GM18951 (cell line): ENCODE results near the gene BSDC1.
"Not testable (repeated sequence)": the region's sequence is repeated elsewhere in the genome, so short reads cannot be mapped to it uniquely, and the experiment has no call there.

Source experiments
- POLR2A ChIP-seq: IDR thresholded peaks from 4 replicates; pipeline ENCODE4 v1.6.1; 2011; ENCODE audit warnings: mild to moderate bottlenecking; ENCODE audit not compliant: insufficient read length, insufficient read depth; ENCODE audit errors: extremely low read depth
- in situ Hi-C: fragments of 300-500 bp; cut with MboI; formaldehyde crosslinking; loops from one replicate; pipeline ENCODE4 v1.12.0; 2022; ENCODE audit warnings: low sequenced_read_pairs, mixed read lengths, inconsistent platforms; ENCODE audit not compliant: unreplicated experiment

Gene BSDC1

DNA sequence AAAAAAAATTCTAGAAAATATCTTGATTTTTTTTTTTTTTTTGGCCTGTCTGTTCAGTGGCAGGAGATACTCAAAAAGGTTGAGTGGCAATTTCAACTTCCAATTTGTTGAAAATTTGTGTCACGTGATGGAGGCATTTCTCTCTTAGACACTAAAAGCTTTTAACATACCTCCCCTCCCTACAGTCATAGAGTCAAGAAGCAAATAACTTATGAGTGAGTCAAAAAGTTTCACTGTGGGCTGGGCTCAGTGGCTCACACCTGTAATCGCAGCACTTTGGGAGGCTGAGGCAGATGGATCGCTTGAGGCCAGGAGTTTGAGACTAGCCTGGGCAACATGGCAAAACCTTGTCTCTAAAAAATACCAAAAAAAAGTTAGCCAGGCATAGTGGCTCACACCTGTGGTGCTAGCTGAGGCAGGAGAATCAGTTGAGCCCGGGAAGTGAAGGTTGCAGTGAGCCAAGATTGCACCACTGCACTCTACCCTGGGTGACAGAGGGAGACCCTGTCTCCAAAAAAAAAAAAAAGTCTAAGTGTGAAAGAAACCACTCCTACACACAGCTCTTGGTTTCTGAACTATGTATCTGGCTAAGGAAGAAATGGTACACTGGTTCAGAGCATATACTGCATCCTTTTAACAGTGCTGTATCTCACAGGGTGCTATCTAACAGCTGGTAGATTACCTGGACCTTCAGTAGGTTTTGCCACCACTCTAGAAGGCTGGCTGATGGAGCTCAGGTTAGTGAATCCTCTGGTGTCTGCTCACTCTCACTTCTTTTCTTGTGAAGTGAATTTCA lies 11.6 kb upstream of the BSDC1 start:
- in situ Hi-C loops: no loop called here
- TF ChIP-seq POLR2A: no peak

DNA sequence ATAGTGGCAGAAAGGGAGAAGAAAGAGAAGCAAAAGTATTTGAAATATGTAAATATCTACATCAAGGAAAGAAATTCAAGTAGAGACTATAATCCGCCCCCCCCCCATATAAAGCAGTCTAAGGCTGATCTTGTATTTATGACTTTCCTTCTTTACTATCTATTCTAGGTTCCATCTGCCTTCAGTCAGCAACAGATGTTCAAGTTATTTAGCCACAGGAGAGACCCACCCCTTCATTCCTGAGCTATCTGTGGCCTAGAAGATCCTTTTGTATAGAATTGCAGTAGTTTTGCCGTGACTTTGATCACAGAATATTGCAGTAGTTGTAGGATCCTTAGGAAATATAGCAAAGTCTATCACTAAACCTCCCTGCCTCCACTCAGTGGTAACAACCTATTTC lies 10.7 kb upstream of the BSDC1 start:
- in situ Hi-C loops: no loop called here
- TF ChIP-seq POLR2A: no peak

- in situ Hi-C loops: no loop called here
- no peak for TF ChIP-seq POLR2A
Observed at GRCh38 chr1:32400876-32401631, 6.8 kb upstream of the BSDC1 start.

- in situ Hi-C loops: no loop called here
- no peak for TF ChIP-seq POLR2A
Observed at GRCh38 chr1:32399843-32400242, 5.6 kb upstream of the BSDC1 start.

GRCh38 chr1:32398401-32398800 lies 4.2 kb upstream of the BSDC1 start:
- no peak for TF ChIP-seq POLR2A
- in situ Hi-C loops: no loop called here

DNA sequence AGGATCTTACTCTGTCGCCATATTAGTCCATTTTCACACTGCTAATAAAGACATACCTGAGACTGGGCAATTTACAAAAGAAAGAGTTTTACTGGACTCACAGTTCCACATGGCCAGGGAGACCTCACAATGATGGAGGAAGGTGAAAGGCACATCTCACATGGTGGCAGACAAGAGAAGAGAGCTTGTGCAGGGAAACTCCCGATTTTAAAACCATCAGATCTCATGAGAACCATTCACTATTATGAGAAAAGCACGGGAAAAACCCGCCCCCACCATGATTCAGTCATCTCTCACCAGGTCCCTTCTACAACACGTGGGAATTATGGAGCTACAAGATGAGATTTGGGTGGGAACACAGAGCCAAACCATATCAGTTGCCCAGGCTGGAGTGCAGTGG lies 2.3 kb upstream of the BSDC1 start:
- in situ Hi-C loops: not testable (repeated sequence)

- no peak for TF ChIP-seq POLR2A
- in situ Hi-C loops: no loop called here
Observed at GRCh38 chr1:32394890-32395432, 720 bp upstream of the BSDC1 start.

DNA sequence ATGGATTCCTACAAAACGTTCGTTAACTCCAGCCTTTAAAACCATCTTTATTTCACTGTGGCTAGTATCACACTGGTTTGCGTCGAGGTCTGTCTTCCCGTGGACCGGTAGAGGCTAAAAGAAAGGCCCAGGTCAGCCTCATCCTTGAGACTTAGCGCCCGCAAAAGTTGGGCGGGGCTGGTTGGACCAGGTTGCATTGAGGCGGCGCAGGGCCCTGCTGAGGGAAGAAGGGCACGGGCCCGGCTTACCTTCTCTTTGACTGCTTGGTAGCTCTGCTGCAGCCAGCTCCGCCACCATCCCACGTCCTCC lies 455 bp downstream of the BSDC1 start:
- in situ Hi-C loops: no loop called here

GRCh38 chr1:32393136-32393535 lies 1.1 kb downstream of the BSDC1 start:
- in situ Hi-C loops: no loop called here

More for the DNA sequence above, 455 bp downstream of the BSDC1 start:
- no peak for TF ChIP-seq POLR2A

DNA sequence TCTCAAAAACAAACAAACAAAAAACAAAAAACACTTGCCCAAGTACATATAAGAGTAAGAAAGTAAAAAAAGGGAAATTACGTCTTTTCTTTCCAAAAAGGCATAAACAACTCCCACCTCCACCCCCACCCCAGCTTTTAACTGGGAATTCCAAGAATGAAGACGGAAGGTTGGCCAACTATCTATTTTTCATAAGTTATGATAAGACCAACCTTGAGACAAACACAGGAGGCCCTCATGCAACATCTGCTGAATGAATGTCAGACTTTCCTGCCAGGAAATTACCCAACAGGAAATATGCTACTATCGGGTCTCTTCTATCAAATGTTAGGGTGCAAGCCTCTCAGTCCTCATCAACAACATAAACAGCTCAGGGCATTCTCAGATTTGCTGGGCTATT lies 1.9 kb downstream of the BSDC1 start:
- TF ChIP-seq POLR2A: no peak
- in situ Hi-C loops: no loop called here

More at GRCh38 chr1:32393136-32393535, 1.1 kb downstream of the BSDC1 start:
- TF ChIP-seq POLR2A: no peak

DNA sequence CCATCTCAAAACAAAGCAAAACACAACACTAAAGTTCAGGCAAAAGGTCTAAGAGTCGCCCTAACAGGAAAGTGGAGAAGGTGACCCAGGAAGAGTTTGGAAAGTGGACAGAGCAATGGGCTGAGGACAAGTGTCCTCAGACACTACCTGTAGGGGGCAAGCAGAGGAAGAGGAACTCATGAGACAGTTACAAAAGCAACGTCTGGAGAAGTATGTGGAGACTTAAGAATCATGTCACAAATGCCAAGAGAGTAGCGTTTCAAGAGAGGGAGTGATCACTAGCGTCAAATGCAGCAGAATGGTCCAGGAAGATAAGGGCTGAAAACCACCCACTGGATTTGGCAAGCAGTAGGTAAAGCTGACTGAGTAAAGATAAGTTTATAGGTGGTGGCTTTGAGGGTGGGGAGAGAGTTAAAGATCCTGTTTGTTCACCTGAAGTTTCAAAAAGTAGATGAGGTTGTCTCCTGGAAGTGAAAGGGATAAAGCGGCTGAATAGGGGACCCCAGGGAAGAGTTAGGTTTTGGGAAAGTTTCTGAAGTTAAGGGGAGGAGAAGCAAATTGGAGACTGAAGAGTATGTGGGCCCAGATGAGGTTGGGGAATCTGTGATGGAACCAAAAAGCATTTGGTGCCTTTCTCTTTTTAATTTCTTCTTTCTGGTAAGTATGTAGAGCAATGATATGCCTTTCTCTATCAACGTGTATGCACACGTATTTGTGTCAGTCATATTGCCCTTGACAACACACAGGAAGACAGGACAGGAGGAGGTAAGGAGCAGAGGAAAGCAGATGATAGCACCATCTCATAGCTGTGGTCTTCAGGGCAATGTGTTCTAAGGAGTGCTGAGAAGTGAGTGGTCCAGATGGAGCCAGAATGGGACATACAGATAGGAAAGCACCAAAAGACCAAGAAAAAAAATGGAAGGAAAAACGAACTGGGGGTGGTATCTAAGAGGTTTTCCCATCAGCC lies 3.1 kb downstream of the BSDC1 start:
- in situ Hi-C loops: no loop called here
- TF ChIP-seq POLR2A: no peak

DNA sequence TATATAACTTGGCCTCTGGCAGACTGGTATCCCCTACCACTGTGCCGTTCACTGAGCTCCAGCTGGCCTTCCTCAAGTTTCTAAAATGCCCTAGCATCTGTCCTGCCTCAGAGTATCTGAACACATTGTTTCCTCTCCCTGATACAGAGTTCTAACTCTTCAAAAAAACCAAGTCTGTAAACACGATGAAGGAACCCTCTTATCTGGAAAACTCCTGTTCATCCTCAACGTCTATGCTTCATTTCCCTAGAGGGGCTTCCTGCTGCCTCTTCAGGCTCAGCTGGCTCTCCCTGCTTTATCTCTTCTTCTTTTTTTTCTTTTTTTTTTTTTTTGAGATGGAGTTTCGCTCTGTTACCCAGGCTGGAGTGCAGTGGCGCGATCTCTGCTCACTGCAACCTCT lies 5.6 kb downstream of the BSDC1 start:
- in situ Hi-C loops: no loop called here
- TF ChIP-seq POLR2A: no peak
